ENCODE measurements around the gene DDX51. TPM values are rescaled to one million over a fixed set of nuclear protein-coding genes. Genes with fewer than 3 reads are reported as not detected.

The DDX51 gene
- total RNA-seq, 1 donor: 8.2 TPM

GRCh38 chr12:132130690-132131089, 13.4 kb downstream of the DDX51 start:
- DNase-seq (ENCODE audit: low read depth): no peak
- H3K4me3 ChIP-seq (ENCODE audit: low read depth, low read length): no peak overlapping the region
- no peak for TF ChIP-seq CTCF (IDR thresholded peaks at IDR 0.05; ENCODE audit: insufficient read depth, low read depth, low read length)

GRCh38 chr12:132129007-132129406, 15.1 kb downstream of the DDX51 start:
- no peak for DNase-seq (ENCODE audit: low read depth)
- H3K4me3 ChIP-seq (ENCODE audit: low read depth, low read length): no peak overlapping the region
- TF ChIP-seq CTCF (IDR thresholded peaks at IDR 0.05; ENCODE audit: insufficient read depth, low read depth, low read length): no peak

GRCh38 chr12:132127041-132127440, 17.1 kb downstream of the DDX51 start:
- no peak overlapping the region for H3K4me3 ChIP-seq (ENCODE audit: low read depth, low read length)
- DNase-seq (ENCODE audit: low read depth): no peak
- no peak for TF ChIP-seq CTCF (IDR thresholded peaks at IDR 0.05; ENCODE audit: insufficient read depth, low read depth, low read length)

GRCh38 chr12:132125736-132126135, 18.4 kb downstream of the DDX51 start:
- no peak for DNase-seq (ENCODE audit: low read depth)
- no peak overlapping the region for H3K4me3 ChIP-seq (ENCODE audit: low read depth, low read length)
- TF ChIP-seq CTCF (IDR thresholded peaks at IDR 0.05; ENCODE audit: insufficient read depth, low read depth, low read length): no peak

- no peak overlapping the region for H3K4me3 ChIP-seq (ENCODE audit: low read depth, low read length)
- DNase-seq (ENCODE audit: low read depth): no peak
- TF ChIP-seq CTCF (IDR thresholded peaks at IDR 0.05; ENCODE audit: insufficient read depth, low read depth, low read length): no peak
Measured at GRCh38 chr12:132124766-132125425, 19.2 kb downstream of the DDX51 start.

- no peak for TF ChIP-seq CTCF (IDR thresholded peaks at IDR 0.05; ENCODE audit: insufficient read depth, low read depth, low read length)
- DNase-seq (ENCODE audit: low read depth): no peak
- no peak overlapping the region for H3K4me3 ChIP-seq (ENCODE audit: low read depth, low read length)
Measured at GRCh38 chr12:132123970-132124765, 20.0 kb downstream of the DDX51 start.

Data from fibroblast of villous mesenchyme (primary cell).